NT2/D1 (cell line): Measurements from ENCODE around the gene PACS1.

Experiments used
- SUZ12 ChIP-seq: IDR thresholded peaks from 2 replicates; pipeline ENCODE4 v1.6.1; 2011; ENCODE audit not compliant: insufficient read length, insufficient read depth; ENCODE audit errors: extremely low read depth
- YY1 ChIP-seq: IDR thresholded peaks from 2 replicates; pipeline ENCODE4 v1.6.1; 2011; ENCODE audit not compliant: insufficient read length, insufficient read depth
- ZNF274 ChIP-seq: IDR thresholded peaks from 2 replicates; pipeline ENCODE4 v1.6.1; 2011; ENCODE audit warnings: mild to moderate bottlenecking, low read depth, low read length

DNA sequence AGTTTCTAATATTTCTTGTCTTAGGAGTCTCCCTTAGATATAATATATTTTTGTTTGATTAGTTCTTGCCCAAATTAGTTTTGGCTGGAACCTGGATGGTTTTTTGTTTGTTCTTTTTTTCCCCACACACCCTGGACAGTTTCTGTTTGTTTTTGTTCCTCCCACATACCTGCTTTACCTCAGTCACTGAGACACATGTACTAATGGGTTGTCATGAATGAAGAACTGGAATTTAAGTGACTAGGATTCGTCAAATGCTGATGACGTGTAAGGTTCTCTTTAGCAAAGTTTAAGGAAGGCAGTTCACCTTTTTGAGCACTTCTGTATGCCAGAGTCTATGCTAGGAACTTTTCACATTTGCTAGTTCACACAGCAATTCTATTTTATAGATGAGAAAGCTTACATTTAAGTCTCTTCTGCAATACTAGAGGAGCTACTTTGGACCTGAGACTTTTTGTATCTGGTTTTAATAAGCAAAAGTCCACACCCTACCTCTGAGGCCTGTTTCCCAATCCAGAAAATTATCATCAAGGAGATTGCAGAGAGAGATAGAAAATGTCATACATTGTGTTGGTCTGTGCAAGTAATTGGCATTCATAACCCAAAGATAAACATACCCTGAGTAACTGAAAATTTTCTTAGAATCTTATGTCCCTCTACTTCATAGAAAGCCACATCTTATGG, 111.7 kb downstream of the PACS1 start:
- TF ChIP-seq SUZ12, result no peak
- no peak for TF ChIP-seq YY1
- TF ChIP-seq ZNF274, result no peak
